ENCODE data around the gene SRRM4.

SRRM4 gene

GRCh38 chr12:119182701-119183493 lies 201.6 kb downstream of the SRRM4 start:
- no peak overlapping the region for H3K27ac Mint-ChIP-seq
- no peak overlapping the region for H3K4me3 Mint-ChIP-seq
- DNase-seq = no peak
- H3K4me1 Mint-ChIP-seq (ENCODE audit: low read depth) = no peaks in the 10 kb centered on the region
- H3K9me3 Mint-ChIP-seq = no peaks in the 10 kb centered on the region
- H3K27me3 Mint-ChIP-seq = peaks cover 7% of the 10 kb centered on the region
- H3K36me3 Mint-ChIP-seq (ENCODE audit: low read depth) = no peaks in the 10 kb centered on the region

DNA sequence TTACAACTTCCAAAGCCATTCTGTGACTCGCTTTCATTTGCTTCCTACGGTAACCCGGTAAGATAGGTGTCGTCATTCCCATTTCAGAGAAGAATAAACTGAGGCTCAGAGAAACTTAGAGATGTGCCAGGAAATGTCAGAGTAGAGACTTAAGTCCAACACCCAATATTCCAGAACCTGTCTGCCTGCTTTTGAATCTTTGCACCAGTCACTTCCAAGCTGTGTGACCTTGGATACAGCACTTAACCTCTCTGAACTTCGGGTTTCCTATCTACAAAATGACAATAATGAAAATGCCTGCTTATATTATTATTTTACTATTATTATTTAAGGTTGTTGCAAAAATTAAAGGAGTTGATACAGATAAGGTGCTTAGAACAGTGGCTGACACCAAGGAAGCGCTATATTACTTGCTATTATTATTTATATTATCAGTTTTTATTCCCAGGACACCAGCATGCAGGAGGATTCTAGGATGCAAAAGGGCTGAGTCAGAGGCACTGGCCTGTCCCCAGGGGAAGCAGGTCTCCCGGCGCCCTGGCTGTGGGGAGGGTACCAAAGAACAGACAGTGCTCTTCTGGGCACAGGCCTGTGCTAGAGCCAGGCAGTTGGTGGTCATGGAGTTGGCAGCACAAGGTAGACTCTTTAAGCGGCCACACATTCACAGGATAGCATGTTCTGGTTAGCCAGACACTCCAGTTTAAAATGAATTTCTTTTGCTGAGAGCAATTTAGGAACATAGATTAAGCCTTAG lies 202.8 kb downstream of the SRRM4 start:
- H3K36me3 Mint-ChIP-seq (ENCODE audit: low read depth) = no peaks in the 10 kb centered on the region
- no peak overlapping the region for H3K27ac Mint-ChIP-seq
- no peak for DNase-seq
- peaks cover 2% of the 10 kb centered on the region for H3K27me3 Mint-ChIP-seq
- no peaks in the 10 kb centered on the region for H3K4me1 Mint-ChIP-seq (ENCODE audit: low read depth)
- no peak overlapping the region for H3K4me3 Mint-ChIP-seq
- no peaks in the 10 kb centered on the region for H3K9me3 Mint-ChIP-seq

DNA sequence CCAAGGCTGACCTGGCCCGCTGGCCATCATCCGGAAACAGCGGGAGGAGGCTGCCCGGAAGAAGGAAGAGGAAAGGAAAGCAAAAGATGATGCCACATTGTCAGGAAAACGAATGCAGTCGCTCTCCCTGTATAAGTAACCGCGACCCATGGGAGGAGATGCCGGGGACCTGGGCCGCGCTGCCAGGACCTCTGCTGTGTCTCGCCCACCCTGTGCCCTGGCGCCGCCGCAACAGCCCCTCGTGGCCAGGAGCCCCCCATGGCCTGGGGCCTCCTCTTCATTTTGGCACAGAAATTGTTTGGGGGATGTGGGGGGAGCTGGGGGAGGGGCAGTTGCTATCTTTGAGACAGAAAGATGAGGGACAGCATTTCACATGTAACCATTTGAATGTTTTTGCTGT lies 213.9 kb downstream of the SRRM4 start:
- no peaks in the 10 kb centered on the region for H3K9me3 Mint-ChIP-seq
- no peaks in the 10 kb centered on the region for H3K27me3 Mint-ChIP-seq
- H3K4me1 Mint-ChIP-seq (ENCODE audit: low read depth) = no peaks in the 10 kb centered on the region
- no peak for DNase-seq
- H3K27ac Mint-ChIP-seq = no peak overlapping the region
- no peak overlapping the region for H3K4me3 Mint-ChIP-seq
- no peaks in the 10 kb centered on the region for H3K36me3 Mint-ChIP-seq (ENCODE audit: low read depth)

- Mint-ChIP-seq H3K27ac (no peak overlapping the region), H3K36me3 (ENCODE audit: low read depth) (no peaks in the 10 kb centered on the region), H3K27me3 (no peaks in the 10 kb centered on the region), H3K4me3 (no peak overlapping the region), H3K9me3 (no peaks in the 10 kb centered on the region), H3K4me1 (ENCODE audit: low read depth) (no peaks in the 10 kb centered on the region)
- no peak for DNase-seq
Measured at GRCh38 chr12:119198440-119198839, 217.1 kb downstream of the SRRM4 start.

GRCh38 chr12:119200601-119201000 lies 219.3 kb downstream of the SRRM4 start:
- H3K4me1 Mint-ChIP-seq (ENCODE audit: low read depth) = no peaks in the 10 kb centered on the region
- H3K9me3 Mint-ChIP-seq = no peaks in the 10 kb centered on the region
- no peaks in the 10 kb centered on the region for H3K36me3 Mint-ChIP-seq (ENCODE audit: low read depth)
- no peak for DNase-seq
- no peak overlapping the region for H3K27ac Mint-ChIP-seq
- H3K4me3 Mint-ChIP-seq = no peak overlapping the region
- peaks cover 4% of the 10 kb centered on the region for H3K27me3 Mint-ChIP-seq

GRCh38 chr12:119201789-119202543 lies 220.6 kb downstream of the SRRM4 start:
- Mint-ChIP-seq H3K4me3 (no peak overlapping the region), H3K9me3 (no peaks in the 10 kb centered on the region), H3K4me1 (ENCODE audit: low read depth) (no peaks in the 10 kb centered on the region)

DNA sequence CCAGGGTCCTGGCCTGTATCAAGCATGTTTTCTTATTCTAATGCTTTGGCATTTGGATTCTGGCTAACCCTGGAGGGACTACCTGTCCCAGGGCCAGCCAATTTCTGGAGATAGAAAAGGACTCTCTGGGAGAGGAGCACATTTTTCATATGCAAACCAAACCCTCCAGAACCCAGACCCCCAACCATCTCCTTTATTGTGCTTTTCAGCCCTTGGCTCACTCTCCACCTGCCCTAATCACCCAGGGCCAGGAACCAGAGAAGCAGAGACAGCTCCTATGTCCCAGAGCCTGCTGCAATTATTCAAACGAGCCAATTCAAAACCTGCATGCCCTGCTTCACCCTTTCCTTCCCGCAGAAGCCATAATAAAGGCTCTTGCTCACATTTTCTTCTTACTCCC lies 221.2 kb downstream of the SRRM4 start:
- Mint-ChIP-seq H3K36me3 (ENCODE audit: low read depth) (no peaks in the 10 kb centered on the region), H3K9me3 (no peaks in the 10 kb centered on the region), H3K27ac (no peak overlapping the region), H3K4me3 (no peak overlapping the region), H3K27me3 (peaks cover 4% of the 10 kb centered on the region), H3K4me1 (ENCODE audit: low read depth) (no peaks in the 10 kb centered on the region)
- no peak for DNase-seq

More at GRCh38 chr12:119201789-119202543, 220.6 kb downstream of the SRRM4 start:
- Mint-ChIP-seq H3K27me3 (peaks cover 4% of the 10 kb centered on the region), H3K36me3 (ENCODE audit: low read depth) (no peaks in the 10 kb centered on the region), H3K27ac (no peak overlapping the region)
- no peak for DNase-seq

GRCh38 chr12:119204131-119204530 lies 222.8 kb downstream of the SRRM4 start:
- H3K27me3 Mint-ChIP-seq = peaks cover 4% of the 10 kb centered on the region
- no peak for DNase-seq
- no peaks in the 10 kb centered on the region for H3K4me1 Mint-ChIP-seq (ENCODE audit: low read depth)
- no peak overlapping the region for H3K27ac Mint-ChIP-seq
- H3K36me3 Mint-ChIP-seq (ENCODE audit: low read depth) = no peaks in the 10 kb centered on the region
- H3K9me3 Mint-ChIP-seq = no peaks in the 10 kb centered on the region
- no peak overlapping the region for H3K4me3 Mint-ChIP-seq

GRCh38 chr12:119204671-119205285 lies 223.4 kb downstream of the SRRM4 start:
- H3K4me3 Mint-ChIP-seq = no peak overlapping the region
- no peak for DNase-seq
- peaks cover 4% of the 10 kb centered on the region for H3K27me3 Mint-ChIP-seq
- no peaks in the 10 kb centered on the region for H3K9me3 Mint-ChIP-seq
- no peak overlapping the region for H3K27ac Mint-ChIP-seq
- H3K36me3 Mint-ChIP-seq (ENCODE audit: low read depth) = no peaks in the 10 kb centered on the region
- no peaks in the 10 kb centered on the region for H3K4me1 Mint-ChIP-seq (ENCODE audit: low read depth)

- H3K36me3 Mint-ChIP-seq (ENCODE audit: low read depth) = no peaks in the 10 kb centered on the region
- DNase-seq = no peak
- H3K27ac Mint-ChIP-seq = no peak overlapping the region
- H3K27me3 Mint-ChIP-seq = peaks cover 4% of the 10 kb centered on the region
- no peak overlapping the region for H3K4me3 Mint-ChIP-seq
- H3K9me3 Mint-ChIP-seq = no peaks in the 10 kb centered on the region
- H3K4me1 Mint-ChIP-seq (ENCODE audit: low read depth) = no peaks in the 10 kb centered on the region
Measured at GRCh38 chr12:119206348-119207062, 225.2 kb downstream of the SRRM4 start.

- DNase-seq = no peak
- peaks cover 4% of the 10 kb centered on the region for H3K27me3 Mint-ChIP-seq
Measured at GRCh38 chr12:119207063-119207560, 225.8 kb downstream of the SRRM4 start.

DNA sequence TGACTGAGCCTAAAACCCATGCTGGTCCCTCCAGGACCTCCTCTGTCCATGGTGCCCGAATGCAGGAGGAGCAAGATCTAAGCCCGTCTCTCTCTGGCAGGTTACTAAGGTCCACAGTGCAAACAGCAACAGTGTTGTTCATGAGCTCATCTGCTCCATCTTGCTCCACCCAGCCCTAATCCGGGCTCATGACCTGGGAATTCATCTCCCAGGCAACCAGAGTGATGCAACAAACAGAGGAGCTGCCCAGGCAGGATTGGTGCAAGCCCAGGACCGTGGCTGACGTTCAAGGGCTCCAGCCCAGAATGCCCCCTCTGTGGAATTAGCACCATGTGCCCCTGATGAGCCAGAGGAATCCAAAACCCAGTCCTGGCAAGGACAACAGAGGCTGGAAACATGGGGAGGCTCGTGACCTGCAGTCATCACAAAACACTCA lies 227.3 kb downstream of the SRRM4 start:
- H3K9me3 Mint-ChIP-seq = no peaks in the 10 kb centered on the region
- DNase-seq = no peak
- no peaks in the 10 kb centered on the region for H3K36me3 Mint-ChIP-seq (ENCODE audit: low read depth)
- peaks cover 4% of the 10 kb centered on the region for H3K27me3 Mint-ChIP-seq
- H3K4me1 Mint-ChIP-seq (ENCODE audit: low read depth) = no peaks in the 10 kb centered on the region
- H3K4me3 Mint-ChIP-seq = no peak overlapping the region
- no peak overlapping the region for H3K27ac Mint-ChIP-seq

More at GRCh38 chr12:119207063-119207560, 225.8 kb downstream of the SRRM4 start:
- Mint-ChIP-seq H3K9me3 (no peaks in the 10 kb centered on the region), H3K4me3 (no peak overlapping the region), H3K27ac (no peak overlapping the region), H3K4me1 (ENCODE audit: low read depth) (no peaks in the 10 kb centered on the region), H3K36me3 (ENCODE audit: low read depth) (no peaks in the 10 kb centered on the region)

DNA sequence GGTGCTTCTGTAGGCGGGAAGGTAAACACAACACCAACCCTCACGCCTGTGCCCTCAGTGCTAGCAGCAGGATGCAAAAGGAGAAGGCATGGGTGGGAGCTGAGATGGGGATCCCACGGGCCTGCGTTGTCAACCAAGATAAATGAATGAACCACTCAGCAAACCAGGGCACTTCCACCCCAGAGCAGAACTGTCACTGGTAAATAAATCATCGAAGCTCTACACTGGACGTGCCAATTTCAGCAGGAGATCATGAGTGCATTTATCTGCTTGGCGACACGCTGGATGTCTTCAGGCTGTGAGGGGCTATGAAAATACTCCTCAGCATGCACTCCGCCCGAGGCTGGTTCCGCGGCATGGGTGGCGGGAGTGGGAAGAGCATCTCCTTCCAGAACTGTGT lies 230.5 kb downstream of the SRRM4 start:
- DNase-seq = no peak
- Mint-ChIP-seq H3K4me1 (ENCODE audit: low read depth) (no peaks in the 10 kb centered on the region), H3K9me3 (no peaks in the 10 kb centered on the region), H3K27ac (no peak overlapping the region), H3K27me3 (no peaks in the 10 kb centered on the region), H3K36me3 (ENCODE audit: low read depth) (no peaks in the 10 kb centered on the region), H3K4me3 (no peak overlapping the region)
